Measurements from ENCODE around the gene NBPF15. TPM values are rescaled to one million over a fixed set of nuclear protein-coding genes. Genes with fewer than 3 reads are reported as not detected.
"Not testable (repeated sequence)": the region's sequence is repeated elsewhere in the genome, so short reads cannot be mapped to it uniquely, and the experiment has no call there.

The NBPF15 gene
- 10 to 100 TPM; 60.2 to 98.0 TPM for total RNA-seq
- 42.5 TPM for polyA plus RNA-seq (2013, experiment 1 of 2)
- polyA plus RNA-seq (2013, experiment 2 of 2) = 46.4 TPM
- long read RNA-seq, experiment 1, partial matches to known transcripts = 10 of 11 reads
- long read RNA-seq, experiment 1, other reads (novel, unspliced or antisense) = 1 of 11 reads
- long read RNA-seq, experiment 2, partial matches to known transcripts = 38 of 130 reads
- long read RNA-seq, experiment 2, other reads (novel, unspliced or antisense) = 92 of 130 reads
- long read RNA-seq, experiment 3, full-length matches to known transcripts = 1 of 87 reads
- long read RNA-seq, experiment 3, partial matches to known transcripts = 11 of 87 reads
- long read RNA-seq, experiment 3, other reads (novel, unspliced or antisense) = 75 of 87 reads
- long read RNA-seq, experiment 4, partial matches to known transcripts = 0 of 36 reads
- long read RNA-seq, experiment 4, other reads (novel, unspliced or antisense) = 36 of 36 reads

- H3K9me3 ChIP-seq (ENCODE audit: control insufficient read depth, low read length); H3K27me3 ChIP-seq (ENCODE audit: control insufficient read depth, insufficient read depth, low read length, poor library complexity, severe bottlenecking); H3K36me3 ChIP-seq (ENCODE audit: control insufficient read depth, insufficient read depth, low read length); H3K9me3 Mint-ChIP-seq; H3K36me3 Mint-ChIP-seq (ENCODE audit: low read depth); H3K27me3 Mint-ChIP-seq (ENCODE audit: insufficient read depth); H3K4me1 Mint-ChIP-seq; H3K27ac ChIP-seq (ENCODE audit: low read depth, low read length); H3K4me1 ChIP-seq (ENCODE audit: control insufficient read depth, insufficient read depth, low read length): not testable (repeated sequence)
- 0% methylated on average over 35 of the region's 71 CpGs; no CpG with 5 or more reads in 1 of the 2 experiments for WGBS, 2 experiments (ENCODE audit: insufficient coverage in 1 of 2, insufficient read length in 1 of 2)
- Histone ChIP-seq H3K9ac (ENCODE audit: extremely low read depth, low read length, poor library complexity, severe bottlenecking) (peak within 1 kb of the TSS; percentile 20), H3K4me3 (ENCODE audit: low read length) (peak within 1 kb of the TSS; percentile 74)
- peak; percentile 87 for DNase-seq
- H3K4me3 Mint-ChIP-seq = peak within 1 kb of the TSS; percentile 89
- H3K27ac Mint-ChIP-seq = peak within 1 kb of the TSS; percentile 94
Observed at GRCh38 chr1:144461136-144461759, at the start of gene NBPF15. TSS of gene NBPF15 (minus strand) at chr1:144461669. CDS start at chr1:144440003, 21,666 bp downstream.

- not testable (repeated sequence) for DNase-seq; H3K36me3 Mint-ChIP-seq (ENCODE audit: low read depth); H3K4me3 ChIP-seq (ENCODE audit: low read length); H3K4me1 Mint-ChIP-seq; H3K27me3 ChIP-seq (ENCODE audit: control insufficient read depth, insufficient read depth, low read length, poor library complexity, severe bottlenecking); H3K9ac ChIP-seq (ENCODE audit: extremely low read depth, low read length, poor library complexity, severe bottlenecking); H3K4me1 ChIP-seq (ENCODE audit: control insufficient read depth, insufficient read depth, low read length); H3K27ac ChIP-seq (ENCODE audit: low read depth, low read length); H3K9me3 Mint-ChIP-seq; H3K27ac Mint-ChIP-seq; H3K4me3 Mint-ChIP-seq; H3K9me3 ChIP-seq (ENCODE audit: control insufficient read depth, low read length); H3K36me3 ChIP-seq (ENCODE audit: control insufficient read depth, insufficient read depth, low read length)
- peaks cover 12% of the 10 kb centered on the region for H3K27me3 Mint-ChIP-seq (ENCODE audit: insufficient read depth)
- WGBS, 2 experiments (ENCODE audit: insufficient coverage in 1 of 2, insufficient read length in 1 of 2) = no CpG with 5 or more reads among the region's 1 CpG
Observed at GRCh38 chr1:144496429-144496828, 35.0 kb upstream of the NBPF15 start.

- H3K27me3 Mint-ChIP-seq (ENCODE audit: insufficient read depth) = peaks cover 13% of the 10 kb centered on the region
- H3K4me1 ChIP-seq (ENCODE audit: control insufficient read depth, insufficient read depth, low read length); H3K9ac ChIP-seq (ENCODE audit: extremely low read depth, low read length, poor library complexity, severe bottlenecking); H3K36me3 ChIP-seq (ENCODE audit: control insufficient read depth, insufficient read depth, low read length); H3K27ac ChIP-seq (ENCODE audit: low read depth, low read length); H3K36me3 Mint-ChIP-seq (ENCODE audit: low read depth); DNase-seq; H3K9me3 ChIP-seq (ENCODE audit: control insufficient read depth, low read length); H3K4me3 ChIP-seq (ENCODE audit: low read length); H3K9me3 Mint-ChIP-seq; H3K27me3 ChIP-seq (ENCODE audit: control insufficient read depth, insufficient read depth, low read length, poor library complexity, severe bottlenecking); H3K4me3 Mint-ChIP-seq; H3K4me1 Mint-ChIP-seq; H3K27ac Mint-ChIP-seq: not testable (repeated sequence)
- 64% methylated on average over 2 of the region's 4 CpGs; no CpG with 5 or more reads in 1 of the 2 experiments for WGBS, 2 experiments (ENCODE audit: insufficient coverage in 1 of 2, insufficient read length in 1 of 2)
Observed at GRCh38 chr1:144494130-144494529, 32.7 kb upstream of the NBPF15 start.

- not testable (repeated sequence) for H3K4me1 ChIP-seq (ENCODE audit: control insufficient read depth, insufficient read depth, low read length); H3K9me3 Mint-ChIP-seq; H3K27ac ChIP-seq (ENCODE audit: low read depth, low read length); H3K36me3 Mint-ChIP-seq (ENCODE audit: low read depth); H3K36me3 ChIP-seq (ENCODE audit: control insufficient read depth, insufficient read depth, low read length); H3K4me1 Mint-ChIP-seq; H3K9ac ChIP-seq (ENCODE audit: extremely low read depth, low read length, poor library complexity, severe bottlenecking); H3K27ac Mint-ChIP-seq; H3K9me3 ChIP-seq (ENCODE audit: control insufficient read depth, low read length); H3K27me3 ChIP-seq (ENCODE audit: control insufficient read depth, insufficient read depth, low read length, poor library complexity, severe bottlenecking); H3K4me3 ChIP-seq (ENCODE audit: low read length)
- peak; percentile 62 for DNase-seq
- Mint-ChIP-seq H3K4me3 (peak overlapping the region; percentile 51), H3K27me3 (ENCODE audit: insufficient read depth) (peaks cover 12% of the 10 kb centered on the region)
- 28% methylated on average over 7 of the region's 18 CpGs; no CpG with 5 or more reads in 1 of the 2 experiments for WGBS, 2 experiments (ENCODE audit: insufficient coverage in 1 of 2, insufficient read length in 1 of 2)
Observed at GRCh38 chr1:144490394-144490793, 28.9 kb upstream of the NBPF15 start.

GRCh38 chr1:144487002-144487401 lies 25.5 kb upstream of the NBPF15 start:
- not testable (repeated sequence) for H3K27ac ChIP-seq (ENCODE audit: low read depth, low read length); H3K27me3 Mint-ChIP-seq (ENCODE audit: insufficient read depth); H3K27me3 ChIP-seq (ENCODE audit: control insufficient read depth, insufficient read depth, low read length, poor library complexity, severe bottlenecking); DNase-seq; H3K9me3 ChIP-seq (ENCODE audit: control insufficient read depth, low read length); H3K4me1 Mint-ChIP-seq; H3K27ac Mint-ChIP-seq; H3K36me3 Mint-ChIP-seq (ENCODE audit: low read depth); H3K4me1 ChIP-seq (ENCODE audit: control insufficient read depth, insufficient read depth, low read length); H3K4me3 ChIP-seq (ENCODE audit: low read length); H3K9me3 Mint-ChIP-seq; H3K36me3 ChIP-seq (ENCODE audit: control insufficient read depth, insufficient read depth, low read length); H3K9ac ChIP-seq (ENCODE audit: extremely low read depth, low read length, poor library complexity, severe bottlenecking); H3K4me3 Mint-ChIP-seq
- 79% methylated on average over 2 of the region's 2 CpGs; no CpG with 5 or more reads in 1 of the 2 experiments for WGBS, 2 experiments (ENCODE audit: insufficient coverage in 1 of 2, insufficient read length in 1 of 2)

- H3K4me1 ChIP-seq (ENCODE audit: control insufficient read depth, insufficient read depth, low read length); H3K9ac ChIP-seq (ENCODE audit: extremely low read depth, low read length, poor library complexity, severe bottlenecking); H3K27ac ChIP-seq (ENCODE audit: low read depth, low read length); H3K4me3 ChIP-seq (ENCODE audit: low read length); H3K4me1 Mint-ChIP-seq; H3K27me3 Mint-ChIP-seq (ENCODE audit: insufficient read depth); H3K9me3 ChIP-seq (ENCODE audit: control insufficient read depth, low read length); H3K27me3 ChIP-seq (ENCODE audit: control insufficient read depth, insufficient read depth, low read length, poor library complexity, severe bottlenecking); H3K36me3 ChIP-seq (ENCODE audit: control insufficient read depth, insufficient read depth, low read length); H3K9me3 Mint-ChIP-seq; H3K36me3 Mint-ChIP-seq (ENCODE audit: low read depth); DNase-seq; H3K27ac Mint-ChIP-seq; H3K4me3 Mint-ChIP-seq: not testable (repeated sequence)
- WGBS, 2 experiments (ENCODE audit: insufficient coverage in 1 of 2, insufficient read length in 1 of 2) = 7% methylated on average over 2 of the region's 15 CpGs; no CpG with 5 or more reads in 1 of the 2 experiments
Observed at GRCh38 chr1:144485048-144485993, 23.9 kb upstream of the NBPF15 start.
